ENCODE results near the gene FAM13A. TPM values are rescaled to one million over a fixed set of nuclear protein-coding genes. Genes with fewer than 3 reads are reported as not detected.

The FAM13A gene
- total RNA-seq, 1 experiment from 2014 or later, result 11.4 TPM

GRCh38 chr4:88752076-88752463 lies 304.9 kb downstream of the FAM13A start:
- no peak for DNase-seq (ENCODE audit: low read depth)

- no peak for DNase-seq (ENCODE audit: low read depth)
These were observed 305.5 kb downstream of the FAM13A start for GRCh38 chr4:88751258-88752075.

- DNase-seq (ENCODE audit: low read depth), result no peak
These were observed 306.6 kb downstream of the FAM13A start for GRCh38 chr4:88750369-88750768.

GRCh38 chr4:88747351-88747750 lies 309.6 kb downstream of the FAM13A start:
- no peak for DNase-seq (ENCODE audit: low read depth)

- DNase-seq (ENCODE audit: low read depth), result no peak
These were observed 310.8 kb downstream of the FAM13A start for GRCh38 chr4:88746206-88746605.

- DNase-seq (ENCODE audit: low read depth), result no peak
These were observed 311.3 kb downstream of the FAM13A start for GRCh38 chr4:88745581-88746163.

- no peak for DNase-seq (ENCODE audit: low read depth)
These were observed 311.8 kb downstream of the FAM13A start for GRCh38 chr4:88745175-88745574.

GRCh38 chr4:88744609-88745008 lies 312.4 kb downstream of the FAM13A start:
- no peak for DNase-seq (ENCODE audit: low read depth)

- peak; percentile 46 for DNase-seq (ENCODE audit: low read depth)
These were observed 313.3 kb downstream of the FAM13A start for GRCh38 chr4:88743696-88744095.

- DNase-seq (ENCODE audit: low read depth), result no peak
These were observed 314.4 kb downstream of the FAM13A start for GRCh38 chr4:88742561-88742960.

- no peak for DNase-seq (ENCODE audit: low read depth)
These were observed 318.8 kb downstream of the FAM13A start for GRCh38 chr4:88738180-88738579.

- DNase-seq (ENCODE audit: low read depth), result no peak
These were observed 319.6 kb downstream of the FAM13A start for GRCh38 chr4:88737307-88737941.

- DNase-seq (ENCODE audit: low read depth), result no peak
These were observed 320.7 kb downstream of the FAM13A start for GRCh38 chr4:88736264-88736663.

GRCh38 chr4:88735564-88735963 lies 321.4 kb downstream of the FAM13A start:
- no peak for DNase-seq (ENCODE audit: low read depth)

GRCh38 chr4:88734403-88734949 lies 322.5 kb downstream of the FAM13A start:
- DNase-seq (ENCODE audit: low read depth), result no peak

- DNase-seq (ENCODE audit: low read depth), result no peak
These were observed 324.1 kb downstream of the FAM13A start for GRCh38 chr4:88732714-88733368.

GRCh38 chr4:88731381-88731780 lies 325.6 kb downstream of the FAM13A start:
- DNase-seq (ENCODE audit: low read depth), result no peak

- DNase-seq (ENCODE audit: low read depth), result no peak
These were observed 326.2 kb downstream of the FAM13A start for GRCh38 chr4:88730811-88731210.

GRCh38 chr4:88729146-88729760 lies 327.7 kb downstream of the FAM13A start:
- no peak for DNase-seq (ENCODE audit: low read depth)

- no peak for DNase-seq (ENCODE audit: low read depth)
These were observed 328.8 kb downstream of the FAM13A start for GRCh38 chr4:88728146-88728545.

- no peak for DNase-seq (ENCODE audit: low read depth)
These were observed 331.0 kb downstream of the FAM13A start for GRCh38 chr4:88725986-88726385.

Measured in HT1080 (cell line).